ENCODE results near the gene SAGE1.

The SAGE1 gene

DNA sequence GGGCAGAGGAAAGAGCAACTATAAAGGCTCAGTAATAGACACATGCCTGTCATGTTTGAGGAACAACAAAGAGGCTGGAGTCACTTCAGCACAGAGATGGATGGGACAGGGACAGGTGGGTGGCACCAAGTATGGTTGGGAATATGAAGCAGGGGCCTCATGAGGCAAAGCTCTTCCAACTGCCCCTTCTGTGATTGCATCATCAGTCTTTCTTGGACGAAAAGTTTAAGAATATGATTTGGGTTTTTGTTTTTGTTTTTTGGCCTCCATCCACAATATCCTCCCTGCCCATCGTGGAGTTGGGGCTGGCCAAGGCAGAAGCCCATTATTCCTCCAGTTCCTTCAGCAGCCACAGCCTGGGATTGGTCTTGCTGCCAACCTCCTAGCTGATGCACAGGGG, 34.4 kb downstream of the SAGE1 start:
- Histone ChIP-seq H3K4me1 (ENCODE audit: control insufficient read depth, insufficient read depth, low read length) (no peaks in the 10 kb centered on the region), H3K9ac (ENCODE audit: low read length) (no peak overlapping the region), H3K27me3 (ENCODE audit: control insufficient read depth, insufficient read depth, low read length) (no peaks in the 10 kb centered on the region)

DNA sequence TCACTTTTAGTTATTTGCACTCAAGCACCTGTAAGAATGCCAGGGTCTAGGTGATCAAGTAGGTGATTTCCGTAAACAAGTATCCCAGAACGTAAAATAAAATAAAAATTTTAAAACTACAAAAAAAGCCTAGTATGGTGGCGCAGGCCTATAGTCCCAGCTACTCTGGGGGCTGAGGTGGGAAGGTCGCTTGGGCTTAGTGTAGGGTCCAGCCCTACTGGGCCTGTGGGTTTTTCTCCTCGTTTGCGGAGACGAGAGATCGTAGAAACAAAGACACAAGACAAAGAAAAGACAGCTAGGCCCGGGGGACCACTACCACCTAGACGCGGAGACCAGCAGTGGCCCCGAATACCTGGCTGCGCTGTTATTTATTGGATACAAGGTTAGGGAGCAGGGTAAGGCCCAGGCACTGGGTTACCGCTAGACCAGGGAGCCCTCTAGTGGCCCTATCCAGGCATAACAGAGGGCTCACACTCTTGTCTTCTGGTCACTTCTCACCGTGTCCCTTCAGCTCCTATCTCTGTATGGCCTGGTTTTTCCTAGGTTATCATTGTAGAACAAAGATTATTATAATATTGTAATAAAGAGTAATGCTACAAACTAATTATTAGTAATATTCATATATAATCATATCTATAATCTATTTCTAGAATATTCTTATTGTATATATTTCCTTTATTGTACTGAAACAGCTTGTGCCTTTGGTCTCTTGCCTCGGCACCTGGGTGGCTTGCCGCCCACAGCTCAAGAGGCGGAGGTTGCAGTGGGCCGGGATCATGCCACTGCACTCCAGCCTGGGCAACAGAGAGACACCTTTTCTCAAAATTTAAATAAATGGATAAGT, 38.4 kb downstream of the SAGE1 start:
- Histone ChIP-seq H3K4me3 (ENCODE audit: low read length) (no peak overlapping the region), H3K4me1 (ENCODE audit: control insufficient read depth, insufficient read depth, low read length) (no peaks in the 10 kb centered on the region), H3K27ac (ENCODE audit: low read depth, low read length) (no peak overlapping the region), H3K36me3 (ENCODE audit: control insufficient read depth, insufficient read depth, low read length) (no peaks in the 10 kb centered on the region), H3K27me3 (ENCODE audit: control insufficient read depth, insufficient read depth, low read length) (no peaks in the 10 kb centered on the region), H3K9ac (ENCODE audit: low read length) (no peak overlapping the region)

More for the DNA sequence above, 34.4 kb downstream of the SAGE1 start:
- Histone ChIP-seq H3K36me3 (ENCODE audit: control insufficient read depth, insufficient read depth, low read length) (no peaks in the 10 kb centered on the region), H3K4me3 (ENCODE audit: low read length) (no peak overlapping the region), H3K27ac (ENCODE audit: low read depth, low read length) (no peak overlapping the region)

GRCh38 chrX:135944486-135944885, 51.0 kb downstream of the SAGE1 start:
- H3K27me3 ChIP-seq (ENCODE audit: control insufficient read depth, insufficient read depth, low read length) = no peaks in the 10 kb centered on the region
- H3K9ac ChIP-seq (ENCODE audit: low read length) = no peak overlapping the region
- no peaks in the 10 kb centered on the region for H3K4me1 ChIP-seq (ENCODE audit: control insufficient read depth, insufficient read depth, low read length)
- no peaks in the 10 kb centered on the region for H3K36me3 ChIP-seq (ENCODE audit: control insufficient read depth, insufficient read depth, low read length)
- no peak overlapping the region for H3K4me3 ChIP-seq (ENCODE audit: low read length)
- no peak overlapping the region for H3K27ac ChIP-seq (ENCODE audit: low read depth, low read length)

- no peak overlapping the region for H3K4me3 ChIP-seq (ENCODE audit: low read length)
- no peaks in the 10 kb centered on the region for H3K27me3 ChIP-seq (ENCODE audit: control insufficient read depth, insufficient read depth, low read length)
- H3K9ac ChIP-seq (ENCODE audit: low read length) = no peak overlapping the region
- H3K27ac ChIP-seq (ENCODE audit: low read depth, low read length) = no peak overlapping the region
- no peaks in the 10 kb centered on the region for H3K4me1 ChIP-seq (ENCODE audit: control insufficient read depth, insufficient read depth, low read length)
- H3K36me3 ChIP-seq (ENCODE audit: control insufficient read depth, insufficient read depth, low read length) = no peaks in the 10 kb centered on the region
These were observed 57.8 kb downstream of the SAGE1 start for GRCh38 chrX:135951291-135951690.

Measured in rectal smooth muscle tissue (tissue), 1 donor.